Ureter (tissue), 1 donor: ENCODE data around the gene TDRD9. TPM values are rescaled to one million over a fixed set of nuclear protein-coding genes. Genes with fewer than 3 reads are reported as not detected.

Source experiments
- DNase-seq: peaks from one replicate; pipeline ENCODE4 v3.0.0-alpha.2; 2020; ENCODE audit warnings: low spot score
- total RNA-seq: library from RNA; stranded (reverse); gene quantifications from one replicate; pipeline ENCODE4 v1.2.4, GENCODE V29; 2023
- donor health status: DM: yes; HTN: yes; CAD: no.

The TDRD9 gene
- total RNA-seq, 1 donor from 2014 or later: 2.8 TPM

GRCh38 chr14:103920981-103921854, 7.0 kb upstream of the TDRD9 start:
- peak; percentile 93 for DNase-seq

GRCh38 chr14:103921855-103922200, 6.4 kb upstream of the TDRD9 start:
- DNase-seq: peak; percentile 31

GRCh38 chr14:103923863-103924262, 4.4 kb upstream of the TDRD9 start:
- peak; percentile 39 for DNase-seq

- DNase-seq: no peak
Observed at GRCh38 chr14:103925316-103925715, 2.9 kb upstream of the TDRD9 start.

- peak; percentile 34 for DNase-seq
Observed at GRCh38 chr14:103927566-103927965, 690 bp upstream of the TDRD9 start.

GRCh38 chr14:103930051-103930604, 1.9 kb downstream of the TDRD9 start:
- no peak for DNase-seq

GRCh38 chr14:103931422-103931821, 3.2 kb downstream of the TDRD9 start:
- DNase-seq: no peak

- DNase-seq: no peak
Observed at GRCh38 chr14:103932791-103933490, 4.7 kb downstream of the TDRD9 start.

GRCh38 chr14:103935102-103935501, 6.8 kb downstream of the TDRD9 start:
- DNase-seq: no peak

- DNase-seq: no peak
Observed at GRCh38 chr14:103941462-103941861, 13.2 kb downstream of the TDRD9 start.

GRCh38 chr14:103941973-103942736, 13.9 kb downstream of the TDRD9 start, which contains the start of gene RD3L:
Gene RD3L (minus strand): TSS chr14:103942529. CDS start chr14:103941695, 834 bp downstream.
- no peak for DNase-seq

GRCh38 chr14:103943673-103944072, 15.4 kb downstream of the TDRD9 start:
- DNase-seq: no peak

- no peak for DNase-seq
Observed at GRCh38 chr14:103946975-103947374, 18.7 kb downstream of the TDRD9 start.

- no peak for DNase-seq
Observed at GRCh38 chr14:103948442-103948841, 20.2 kb downstream of the TDRD9 start.

GRCh38 chr14:103949131-103949790, 21.0 kb downstream of the TDRD9 start:
- no peak for DNase-seq

GRCh38 chr14:103960457-103961055, 32.3 kb downstream of the TDRD9 start:
- no peak for DNase-seq

- no peak for DNase-seq
Observed at GRCh38 chr14:103961928-103962578, 33.8 kb downstream of the TDRD9 start.

GRCh38 chr14:103966631-103967030, 38.4 kb downstream of the TDRD9 start:
- no peak for DNase-seq

- DNase-seq: no peak
Observed at GRCh38 chr14:103969961-103970360, 41.7 kb downstream of the TDRD9 start.

GRCh38 chr14:103973354-103973753, 45.1 kb downstream of the TDRD9 start:
- DNase-seq: no peak
